ENCODE results near the gene MTOR.

The MTOR gene

DNA sequence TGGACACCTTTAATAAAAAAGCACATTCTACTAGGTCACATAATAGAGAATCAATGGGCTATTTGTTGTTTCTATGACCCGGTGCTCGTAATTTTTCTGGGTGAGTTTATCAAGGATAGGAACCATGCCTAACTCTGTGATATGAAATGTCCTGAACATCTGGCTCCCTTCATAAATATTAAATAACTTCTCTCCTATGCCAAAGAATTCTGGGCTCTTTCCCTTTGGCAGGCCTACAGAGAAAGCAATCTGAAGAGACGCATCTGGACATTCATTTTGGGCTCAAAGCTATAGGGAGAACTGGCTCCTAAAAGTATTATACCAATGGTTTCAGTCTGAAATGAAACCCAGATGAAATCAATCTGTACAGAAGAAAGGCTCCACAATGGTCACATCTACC, 112.0 kb downstream of the MTOR start:
- DNase-seq (ENCODE audit: low spot score): no peak

DNA sequence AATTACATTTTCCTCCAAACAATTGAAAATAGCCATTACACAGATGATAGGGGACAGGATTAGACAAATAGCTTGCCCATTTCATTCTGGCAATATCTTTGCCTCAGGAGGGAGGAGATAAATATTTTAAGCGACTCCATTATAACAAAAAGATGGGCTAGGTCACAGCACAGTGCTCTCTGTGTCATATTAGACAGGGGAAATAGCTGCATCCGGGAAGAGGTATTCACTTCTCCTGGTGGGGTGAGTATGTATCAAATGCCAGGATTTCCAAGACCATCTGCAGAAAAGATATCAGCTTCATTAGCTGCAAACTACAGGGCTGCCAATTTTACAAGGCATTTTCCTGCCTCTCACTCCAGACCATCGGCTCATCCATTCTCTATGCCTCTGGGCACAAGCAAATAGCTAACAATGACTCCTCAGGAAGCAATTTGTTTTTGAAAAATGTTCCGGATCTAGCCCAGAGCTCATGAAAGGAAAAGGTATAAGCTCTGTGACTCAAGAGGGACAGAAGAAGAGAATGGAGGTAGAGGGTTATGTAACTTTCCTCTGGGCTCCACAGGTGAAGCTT, 115.1 kb downstream of the MTOR start:
- Histone ChIP-seq H3K27ac (no peak overlapping the region), H3K4me3 (no peak overlapping the region)
- DNase-seq (ENCODE audit: low spot score): no peak
- no peak for TF ChIP-seq CTCF (IDR thresholded peaks at IDR 0.05)

More for the DNA sequence above, 112.0 kb downstream of the MTOR start:
- Histone ChIP-seq H3K27ac (no peak overlapping the region), H3K4me3 (no peak overlapping the region)
- TF ChIP-seq CTCF (IDR thresholded peaks at IDR 0.05): no peak

- TF ChIP-seq CTCF (IDR thresholded peaks at IDR 0.05): no peak
- no peak overlapping the region for H3K4me3 ChIP-seq
- no peak overlapping the region for H3K27ac ChIP-seq
- DNase-seq (ENCODE audit: low spot score): no peak
These were observed 116.6 kb downstream of the MTOR start for GRCh38 chr1:11145741-11146140.

DNA sequence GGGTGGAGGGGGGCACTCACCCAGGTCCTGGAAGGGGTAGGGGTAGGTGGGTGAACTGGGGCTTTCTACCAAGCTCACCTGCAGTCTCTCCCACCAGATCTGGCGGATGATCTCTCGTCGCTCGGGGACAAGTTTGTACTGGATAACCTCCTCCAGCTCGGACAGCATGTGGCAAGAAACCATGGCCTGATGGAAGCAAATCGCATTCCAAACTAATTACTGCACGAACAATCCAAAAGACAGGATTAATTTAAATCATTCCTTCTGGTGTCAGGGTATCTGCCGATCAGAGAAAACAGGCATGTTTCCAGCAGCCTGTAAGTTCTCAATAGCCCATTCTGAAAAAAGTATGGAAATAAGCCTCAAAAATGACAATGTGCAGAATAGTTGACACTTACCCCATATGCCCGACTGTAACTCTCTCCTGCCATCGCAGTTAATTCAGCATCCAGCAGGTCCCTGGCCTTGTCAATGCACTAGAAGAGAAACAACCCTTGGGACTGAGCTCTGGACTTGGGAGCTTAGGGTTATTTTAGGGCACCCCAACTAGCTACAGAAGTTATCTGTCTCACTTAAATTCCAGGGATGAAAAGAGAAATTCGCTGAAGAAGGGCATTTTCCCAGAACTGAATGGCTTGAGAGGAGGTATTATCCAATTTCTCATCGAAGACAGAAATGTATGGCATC, 117.6 kb downstream of the MTOR start:
- no peak for TF ChIP-seq CTCF (IDR thresholded peaks at IDR 0.05)
- Histone ChIP-seq H3K4me3 (no peak overlapping the region), H3K27ac (peak overlapping the region in 1 of 2 donors; percentile 72)
- DNase-seq (ENCODE audit: low spot score): no peak

DNA sequence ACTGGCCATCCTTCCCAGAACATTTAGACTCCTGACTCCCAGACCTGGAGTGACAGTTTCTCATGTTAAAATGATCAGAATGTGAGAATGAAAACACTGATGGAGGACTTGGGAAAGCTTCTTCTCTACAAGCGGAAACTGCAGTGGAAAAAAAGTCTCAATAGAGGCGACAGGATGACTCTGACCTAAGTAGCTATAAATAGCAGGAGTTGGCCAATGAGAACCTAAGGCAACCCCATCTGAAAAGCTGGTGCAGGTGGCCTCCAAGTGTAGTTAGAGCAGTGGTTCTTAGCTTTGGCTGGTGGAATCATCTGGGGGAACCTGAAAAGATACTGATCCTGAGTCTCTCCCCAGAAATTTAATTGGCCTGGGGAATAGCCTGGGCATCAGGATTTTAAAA, 118.4 kb downstream of the MTOR start:
- no peak for TF ChIP-seq CTCF (IDR thresholded peaks at IDR 0.05)
- Histone ChIP-seq H3K27ac (peak overlapping the region; percentile 11 to 72), H3K4me3 (no peak overlapping the region)
- no peak for DNase-seq (ENCODE audit: low spot score)

- DNase-seq (ENCODE audit: low spot score): no peak
- no peak for TF ChIP-seq CTCF (IDR thresholded peaks at IDR 0.05)
- Histone ChIP-seq H3K4me3 (no peak overlapping the region), H3K27ac (peak overlapping the region; percentile 11 to 72)
These were observed 119.0 kb downstream of the MTOR start for GRCh38 chr1:11143401-11143800.
